HG03159 (cell line): ENCODE data around the gene GRIK4.

ENCODE experiments used
- ATAC-seq: cut with Tn5 transposase; IDR thresholded peaks from one replicate; pipeline ENCODE4 v1.9.1; 2021; ENCODE audit warnings: mild to moderate bottlenecking, moderate library complexity; ENCODE audit not compliant: unreplicated experiment

GRIK4 gene

GRCh38 chr11:120523196-120523595 lies 11.6 kb downstream of the GRIK4 start:
- ATAC-seq: no peak

- no peak for ATAC-seq
These were observed 13.1 kb downstream of the GRIK4 start for GRCh38 chr11:120524536-120525085.

GRCh38 chr11:120525261-120526171 lies 14.0 kb downstream of the GRIK4 start:
- no peak for ATAC-seq

GRCh38 chr11:120526241-120526640 lies 14.7 kb downstream of the GRIK4 start:
- no peak for ATAC-seq

GRCh38 chr11:120527111-120527761 lies 15.7 kb downstream of the GRIK4 start:
- ATAC-seq: no peak

- ATAC-seq: no peak
These were observed 17.2 kb downstream of the GRIK4 start for GRCh38 chr11:120528749-120529148.

GRCh38 chr11:120529214-120529613 lies 17.7 kb downstream of the GRIK4 start:
- ATAC-seq: no peak

GRCh38 chr11:120529911-120530310 lies 18.4 kb downstream of the GRIK4 start:
- ATAC-seq: no peak

GRCh38 chr11:120532082-120532831 lies 20.7 kb downstream of the GRIK4 start:
- no peak for ATAC-seq

GRCh38 chr11:120532832-120533196 lies 21.3 kb downstream of the GRIK4 start:
- ATAC-seq: no peak

- ATAC-seq: no peak
These were observed 24.7 kb downstream of the GRIK4 start for GRCh38 chr11:120536091-120536796.

- no peak for ATAC-seq
These were observed 25.2 kb downstream of the GRIK4 start for GRCh38 chr11:120536797-120537169.

GRCh38 chr11:120537996-120538395 lies 26.4 kb downstream of the GRIK4 start:
- no peak for ATAC-seq

GRCh38 chr11:120538707-120539106 lies 27.2 kb downstream of the GRIK4 start:
- ATAC-seq: no peak

GRCh38 chr11:120539667-120540369 lies 28.3 kb downstream of the GRIK4 start:
- no peak for ATAC-seq

- no peak for ATAC-seq
These were observed 29.4 kb downstream of the GRIK4 start for GRCh38 chr11:120540744-120541465.

- no peak for ATAC-seq
These were observed 32.1 kb downstream of the GRIK4 start for GRCh38 chr11:120543521-120544215.

GRCh38 chr11:120545813-120546212 lies 34.3 kb downstream of the GRIK4 start:
- ATAC-seq: no peak
